ENCODE results near the gene CCNE1. TPM values are rescaled to one million over a fixed set of nuclear protein-coding genes. Genes with fewer than 3 reads are reported as not detected.

Gene CCNE1
- total RNA-seq, 1 experiment from 2014 or later, result 40.2 TPM

- Mint-ChIP-seq H3K4me3 (no peak overlapping the region), H3K36me3 (ENCODE audit: insufficient read depth in 1 of 3, low read depth in 3 of 3) (peaks cover 16 to 38% (median 27%) of the 10 kb centered on the region in 3 experiments), H3K27me3 (ENCODE audit: low read depth) (peaks cover 7% of the 10 kb centered on the region), H3K27ac (no peak overlapping the region), H3K9me3 (no peaks in the 10 kb centered on the region; a peak in 1 of 5 replicates), H3K4me1 (peaks cover 0 to 8% of the 10 kb centered on the region in 2 experiments; a peak in 3 of 4 replicates)
- Histone ChIP-seq H3K79me1 (ENCODE audit: insufficient read depth, low read depth, low read length, poor library complexity, severe bottlenecking) (no peaks in the 10 kb centered on the region), H3K14ac (ENCODE audit: insufficient read depth, low read length) (no peak overlapping the region), H2BK5ac (ENCODE audit: insufficient read length, low read length) (no peak overlapping the region), H3K4ac (ENCODE audit: low read depth, low read length) (no peak overlapping the region), H4K20me1 (ENCODE audit: control insufficient read depth, insufficient read depth, insufficient read length) (no peaks in the 10 kb centered on the region), H3K27me3 (ENCODE audit: insufficient read depth, low read length) (no peaks in the 10 kb centered on the region), H3T11ph (ENCODE audit: low read length) (no peak overlapping the region), H2BK12ac (ENCODE audit: insufficient read length, low read depth, low read length) (no peak overlapping the region), H3K9me3 (ENCODE audit: control insufficient read depth, low read depth, low read length) (no peaks in the 10 kb centered on the region), H4K5ac (ENCODE audit: insufficient read length, low read depth, low read length) (no peak overlapping the region), H2BK20ac (ENCODE audit: low read depth, low read length, poor library complexity, severe bottlenecking) (no peak overlapping the region), H3K4me1 (ENCODE audit: insufficient read depth, low read length) (no peaks in the 10 kb centered on the region), H3K18ac (ENCODE audit: insufficient read length, low read depth, low read length) (no peak overlapping the region), H4K91ac (ENCODE audit: insufficient read length, low read depth, low read length) (no peak overlapping the region), H3K4me2 (ENCODE audit: insufficient read depth, insufficient read length, low read length) (no peak overlapping the region), H2AK5ac (ENCODE audit: insufficient read length, low read length) (no peak overlapping the region), H3K23me2 (ENCODE audit: insufficient read length, low read depth, low read length, poor library complexity, severe bottlenecking) (peaks cover 5% of the 10 kb centered on the region), H2AFZ (ENCODE audit: low read length) (no peak overlapping the region), H3K23ac (ENCODE audit: insufficient read length, low read depth, low read length) (no peak overlapping the region), H3K27ac (ENCODE audit: insufficient read length, low read depth, low read length) (no peak overlapping the region), H3K9ac (ENCODE audit: extremely low read depth, insufficient read length, low read length) (no peak overlapping the region), H3K79me2 (ENCODE audit: insufficient read depth, low read length) (no peaks in the 10 kb centered on the region), H2BK120ac (ENCODE audit: low read depth, low read length, poor library complexity, severe bottlenecking) (no peak overlapping the region), H4K8ac (replicated peaks; ENCODE audit: insufficient read length, low read depth, low read length) (no peak overlapping the region), H3K56ac (ENCODE audit: insufficient read length, low read depth, low read length) (no peak overlapping the region), H2BK15ac (ENCODE audit: low read depth, low read length) (no peak overlapping the region)
- no peak for TF ChIP-seq CTCF (conservative IDR thresholded peaks at IDR 0.05)
- no CpG with 5 or more reads among the region's 7 CpGs for WGBS (ENCODE audit: extremely low coverage, insufficient read length, low lambda C conversion rate)
- DNase-seq, result no peak
Observed at GRCh38 chr19:29815231-29815630, 3.4 kb downstream of the CCNE1 start.

Measured in H9 (cell line).